ENCODE results near the gene C14orf93.
A peak's percentile ranks its signal among the peaks of the same experiment; 100 is the strongest.

C14orf93 gene

DNA sequence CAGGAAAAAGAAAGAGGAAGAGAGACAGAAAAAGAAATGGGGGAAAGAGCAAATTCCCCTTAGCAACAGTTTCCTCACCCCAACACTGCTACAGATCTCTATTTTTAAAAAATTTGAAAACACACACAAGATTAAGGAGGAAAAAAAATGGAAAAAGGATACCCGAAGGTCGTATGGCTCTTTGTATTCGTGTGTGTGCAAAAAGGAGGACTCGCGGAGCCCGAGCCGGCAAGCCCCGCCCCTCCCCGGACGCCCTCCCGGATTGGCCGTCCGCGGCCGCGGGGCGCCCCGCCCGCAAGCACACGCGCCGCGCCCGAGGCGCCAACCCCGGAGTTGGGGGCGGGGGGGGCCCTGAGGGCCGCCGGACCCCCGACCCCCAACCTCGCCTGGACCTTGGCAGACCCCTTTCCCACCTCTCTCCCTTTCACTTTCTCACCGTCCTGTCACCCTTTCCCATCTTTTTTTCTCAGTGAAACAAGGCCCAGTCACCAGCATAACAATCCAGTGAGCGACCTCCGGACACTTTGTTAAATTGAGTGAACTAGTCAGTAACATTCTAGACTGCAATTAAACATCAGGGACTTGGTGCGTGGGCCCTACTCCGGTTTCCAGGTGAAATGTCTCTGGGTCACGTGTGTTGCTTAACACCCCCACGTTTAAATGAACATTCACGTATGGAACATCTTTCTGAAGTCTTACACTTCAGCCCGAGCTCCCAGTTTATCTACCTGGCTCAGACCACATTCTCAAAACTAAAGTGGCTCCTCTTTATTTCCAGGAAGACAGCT is at the start of gene C14orf93:
TSS of gene C14orf93 (minus strand) at position 205 of the 788 bp plus-strand sequence. CDS start 11,120 bp downstream, outside the sequence.
- peak; percentile 59 for DNase-seq

DNA sequence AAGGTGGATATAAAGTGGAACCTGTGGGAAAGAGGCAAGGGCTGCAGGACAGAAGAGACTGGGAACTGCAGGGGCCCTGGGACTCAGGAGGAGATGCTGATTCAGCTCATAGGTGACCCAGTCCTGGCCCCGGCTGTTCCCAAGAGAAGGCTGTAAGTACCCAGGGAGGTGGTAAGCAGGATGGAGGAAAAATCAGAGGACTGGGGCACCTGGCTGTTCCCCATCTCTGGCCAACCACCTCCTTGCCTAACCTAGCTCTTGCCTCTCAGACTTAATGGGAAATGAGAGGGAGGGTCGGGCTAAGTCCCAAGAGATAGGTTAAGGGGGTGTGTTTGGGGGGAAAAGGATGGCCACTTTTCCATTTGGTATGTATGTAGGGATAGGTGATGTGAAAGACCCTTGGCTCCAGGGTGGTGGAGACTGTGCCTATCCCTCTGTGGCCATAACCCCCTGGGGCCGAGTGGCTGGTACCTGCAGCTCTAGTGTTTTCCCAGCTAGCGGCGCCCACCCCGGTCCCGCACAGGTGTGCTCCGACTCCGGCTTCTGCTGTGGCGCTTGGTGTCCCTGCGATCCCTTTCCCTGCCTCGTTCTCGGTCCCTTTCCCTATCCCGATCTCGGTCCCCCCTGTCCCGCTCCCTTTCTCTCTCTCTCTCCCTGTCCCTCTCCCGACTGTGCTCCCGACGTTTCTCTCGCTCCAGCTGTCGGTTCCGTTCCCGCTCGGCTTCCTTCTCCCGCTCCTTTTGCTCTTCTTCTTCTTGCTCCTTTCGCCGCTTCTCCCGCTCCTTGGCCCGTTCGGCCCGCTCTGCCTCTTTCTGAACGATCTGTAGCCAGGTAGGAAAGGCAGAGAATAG is 48.9 kb upstream of the C14orf93 start:
- DNase-seq = no peak

- no peak for DNase-seq
Observed at GRCh38 chr14:23057757-23058653, 48.1 kb upstream of the C14orf93 start.

DNA sequence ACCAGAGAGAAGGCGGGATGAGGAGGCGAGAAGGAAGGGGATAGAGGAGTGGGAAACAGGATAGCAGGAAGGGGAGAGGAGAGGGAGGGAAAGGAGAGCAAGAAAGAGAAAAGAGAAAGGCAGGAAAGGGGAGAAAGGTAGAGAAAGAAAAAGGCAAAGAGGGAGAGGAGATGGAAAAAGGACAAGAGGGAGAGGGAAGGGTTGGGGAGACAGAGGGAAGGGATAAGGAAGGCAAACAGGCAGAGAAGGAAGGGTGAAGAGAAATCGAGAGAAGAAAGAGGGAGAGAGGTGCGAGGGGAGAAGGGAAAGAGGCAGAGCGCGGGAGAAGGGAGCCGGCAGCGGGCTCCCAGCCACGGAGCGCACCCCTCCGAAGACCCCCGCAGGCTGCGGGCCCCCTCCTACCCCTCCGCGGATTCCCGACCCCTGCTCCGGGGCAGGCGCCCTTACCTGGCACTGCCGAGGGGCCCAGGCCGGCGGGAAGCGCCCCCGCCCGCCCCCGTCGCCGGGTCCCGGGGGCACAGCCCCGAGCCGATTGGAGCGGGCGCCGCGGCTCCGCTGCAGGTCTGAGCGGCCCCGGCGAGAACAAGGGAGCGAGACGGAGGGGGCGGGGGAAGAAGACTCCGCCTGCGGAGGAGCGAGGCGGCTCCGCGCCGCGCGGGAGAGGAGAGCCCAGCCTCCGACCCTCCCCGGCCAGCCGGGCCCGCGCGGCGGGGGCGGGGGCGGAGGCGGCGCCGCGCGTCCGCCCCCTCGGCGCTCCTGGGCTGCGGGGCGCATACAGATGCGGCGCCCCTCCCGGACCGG is 47.2 kb upstream of the C14orf93 start, which contains the start of gene CDH24:
TSS of gene CDH24 (minus strand) at position 565 of the 801 bp plus-strand sequence. CDS start 1,787 bp downstream, outside the sequence.
- DNase-seq = no peak

DNA sequence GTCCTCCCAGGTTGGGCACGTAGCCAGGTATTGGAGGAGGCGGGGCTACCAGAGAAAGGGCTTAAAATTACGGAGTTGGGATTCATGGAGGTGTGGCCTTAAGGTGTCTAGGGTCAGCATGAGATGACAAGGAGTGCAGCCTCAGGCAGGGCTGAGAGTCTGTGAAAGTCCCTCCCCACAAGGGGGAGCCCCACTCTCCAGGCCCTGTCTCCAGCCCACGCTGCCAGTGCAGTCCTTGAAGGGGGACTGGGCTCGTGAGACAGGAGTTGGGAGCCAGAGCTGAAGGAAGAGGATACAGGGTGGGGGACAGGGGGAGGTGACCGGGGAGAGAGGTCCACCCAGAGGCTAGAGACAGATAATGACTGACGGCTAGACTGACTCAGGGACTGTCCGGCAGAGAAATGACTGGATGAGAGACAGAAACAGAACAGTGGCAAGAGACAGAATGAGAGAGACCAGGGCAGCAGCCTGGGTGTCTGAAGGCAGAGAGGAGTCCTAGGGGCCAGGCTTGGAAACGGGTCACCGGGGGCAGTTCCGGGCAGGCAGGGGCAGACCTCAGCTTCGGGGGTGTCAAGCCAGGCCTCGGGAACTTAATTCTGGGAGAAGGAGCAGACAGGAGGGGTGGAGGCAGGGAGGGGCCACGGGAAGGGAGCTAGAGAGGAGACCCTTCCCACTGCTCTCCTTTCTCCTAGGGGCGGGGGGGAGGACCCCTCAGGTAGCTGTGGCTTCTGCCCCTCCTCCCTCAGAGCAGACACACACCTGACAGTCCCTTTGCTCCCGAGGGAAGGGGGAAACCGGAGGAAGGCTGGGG is 46.4 kb upstream of the C14orf93 start:
- no peak for DNase-seq

DNA sequence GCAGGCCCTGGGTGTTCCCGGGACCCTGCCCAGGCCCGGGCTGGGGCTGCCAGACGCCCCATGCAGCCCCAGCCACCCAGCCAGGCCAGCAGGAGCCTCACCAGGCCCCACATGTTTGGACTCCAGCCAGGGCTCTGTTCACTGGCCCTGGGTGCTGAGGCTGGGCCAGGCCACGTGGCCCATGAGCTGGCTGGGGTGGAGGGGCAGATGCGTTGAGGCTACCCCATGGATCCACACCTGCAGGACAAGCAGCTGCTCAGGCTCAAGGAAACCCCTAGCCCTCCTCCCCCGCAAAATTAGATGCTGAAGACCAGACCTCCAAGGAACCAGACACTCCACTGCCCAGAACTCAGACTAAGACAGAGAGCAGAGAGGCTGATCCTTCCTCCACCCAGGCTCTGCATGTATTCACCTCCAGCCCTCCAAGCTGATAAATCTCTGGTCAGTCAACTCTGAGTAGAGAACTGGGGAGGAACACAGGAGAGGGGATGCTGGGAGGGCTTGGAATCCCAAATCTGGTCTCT is 45.7 kb upstream of the C14orf93 start:
- no peak for DNase-seq

DNA sequence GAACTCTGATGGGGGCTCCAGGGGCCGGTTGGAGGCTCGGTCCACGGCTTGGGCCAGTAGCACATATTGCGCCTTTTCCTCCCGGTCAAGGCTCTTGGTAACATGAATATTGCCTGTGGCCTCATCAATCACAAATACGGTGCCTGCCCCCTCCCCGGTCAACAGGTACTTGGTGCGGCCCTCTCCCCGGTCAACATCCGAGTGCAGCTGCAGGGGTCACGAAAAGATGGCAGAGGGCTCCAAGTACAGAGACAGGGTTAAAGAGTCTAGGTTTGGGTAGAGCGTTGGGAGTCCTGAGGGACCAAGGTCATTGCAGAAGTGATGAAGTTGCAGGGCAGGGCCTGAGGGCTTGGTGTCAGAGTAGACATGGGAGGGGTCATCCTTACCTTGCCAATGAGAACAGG is 45.2 kb upstream of the C14orf93 start:
- DNase-seq = no peak

GRCh38 chr14:23054000-23054811 is 44.3 kb upstream of the C14orf93 start:
- DNase-seq = no peak

GRCh38 chr14:23053426-23053825 is 43.5 kb upstream of the C14orf93 start:
- DNase-seq = no peak

GRCh38 chr14:23052671-23053070 is 42.7 kb upstream of the C14orf93 start:
- DNase-seq = no peak

GRCh38 chr14:23052182-23052623 is 42.3 kb upstream of the C14orf93 start:
- DNase-seq = no peak

DNA sequence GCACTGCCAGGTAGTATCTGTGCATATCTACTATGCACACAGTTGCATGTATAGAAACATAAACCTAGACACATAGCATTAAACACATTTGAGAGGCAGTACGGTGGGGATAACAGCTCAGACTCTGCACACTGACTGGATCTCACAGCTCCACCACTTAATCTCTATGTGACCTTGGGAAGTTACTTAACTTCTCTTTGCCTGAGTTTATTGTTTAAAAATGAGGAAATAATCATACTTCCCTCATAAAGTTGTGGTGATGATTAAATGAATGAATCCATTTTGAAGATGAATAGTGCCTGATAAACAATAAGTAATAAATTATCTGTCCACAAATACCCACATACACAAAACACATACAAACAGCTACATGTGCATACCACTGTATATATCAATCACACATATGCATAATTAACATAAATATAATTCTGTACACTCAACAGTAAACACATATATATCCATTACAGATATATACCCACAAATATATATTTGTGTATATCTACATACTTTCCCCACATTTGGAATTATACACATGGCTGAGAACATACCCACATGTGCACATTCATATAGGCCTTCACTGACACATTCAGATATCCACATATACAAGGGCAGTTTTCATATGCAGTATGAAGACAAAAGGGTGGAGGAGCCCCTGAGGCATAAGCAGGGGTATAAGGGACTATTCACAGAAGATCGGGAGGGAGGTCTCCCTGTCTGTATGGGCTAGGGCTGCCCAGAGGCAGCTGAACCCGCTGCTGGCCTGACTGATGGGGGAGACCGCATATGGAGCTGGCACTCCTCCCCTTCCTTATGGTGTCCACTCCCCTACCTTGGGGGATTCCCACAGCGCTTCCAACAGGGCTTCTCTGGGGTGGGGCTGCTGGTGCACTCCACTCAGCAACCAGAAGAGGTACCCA is 41.5 kb upstream of the C14orf93 start:
- DNase-seq = no peak

GRCh38 chr14:23049011-23049410 is 39.1 kb upstream of the C14orf93 start:
- no peak for DNase-seq

GRCh38 chr14:23047751-23048693 is 38.1 kb upstream of the C14orf93 start:
- no peak for DNase-seq

DNA sequence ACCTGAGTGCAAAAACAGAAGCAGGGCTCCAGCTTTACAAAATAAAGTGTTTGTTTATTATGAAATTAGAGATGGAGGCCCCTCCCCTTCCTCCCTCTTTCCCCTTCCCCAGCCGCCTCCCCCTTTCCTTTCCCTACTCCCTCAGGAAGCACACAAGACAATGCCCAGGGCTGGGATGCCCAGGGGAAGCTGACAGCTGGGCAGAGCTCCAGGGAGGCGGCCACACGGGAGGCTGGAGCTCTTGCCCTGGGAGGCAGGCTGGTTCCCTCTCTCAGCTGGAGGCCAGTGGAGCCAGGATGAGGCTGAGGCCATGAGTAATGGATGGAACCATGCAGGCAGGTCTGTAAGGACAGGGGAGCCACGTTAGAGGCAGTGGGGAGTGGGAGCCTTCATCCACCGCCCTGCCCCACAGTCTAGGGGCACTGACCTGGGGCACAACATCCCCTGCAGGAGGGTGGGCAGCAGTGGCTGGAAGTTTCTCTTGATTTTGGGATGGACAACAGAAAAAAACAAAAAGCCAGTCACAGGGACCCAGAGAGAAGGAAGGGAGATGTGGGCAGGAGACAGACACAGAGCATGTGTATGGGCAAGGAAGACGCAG is 37.2 kb upstream of the C14orf93 start:
- DNase-seq = no peak

- DNase-seq = no peak
Observed at GRCh38 chr14:23045419-23046357, 35.7 kb upstream of the C14orf93 start.

All from GF-D8 (cell line).